AG04450 (cell line): ENCODE results near the gene AK5. TPM values are rescaled to one million over a fixed set of nuclear protein-coding genes. Genes with fewer than 3 reads are reported as not detected.

Experiments
- CTCF ChIA-PET: fragments of 300-600, 350-600 bp; formaldehyde crosslinking; extraction: SDS; loops from one replicate; lab custom pipeline; 2022; ENCODE audit warnings: antibody characterized with exemption, inconsistent platforms; lab: Charles Lee
- POLR2A ChIA-PET: fragments of 350-600 bp; formaldehyde crosslinking; extraction: SDS; loops from one replicate; lab custom pipeline; 2021; ENCODE audit warnings: antibody characterized with exemption, inconsistent platforms; lab: Yijun Ruan, JAX
- DNase-seq: peaks from one replicate; pipeline ENCODE4 v3.0.0-alpha.2; 2011; ENCODE audit warnings: low read depth, low spot score
- H3K27ac ChIP-seq: one replicate; pipeline ENCODE4 v1.5.1; 2012; ENCODE audit warnings: low read depth, low read length, control low read depth
- H3K27me3 ChIP-seq: one replicate; pipeline ENCODE4 v1.6.0; 2012; ENCODE audit warnings: low read length; ENCODE audit not compliant: control insufficient read depth, insufficient read depth
- H3K4me3 ChIP-seq: 2 replicates; pipeline ENCODE4 v1.5.1; 2011; ENCODE audit warnings: mild to moderate bottlenecking, low read depth, low read length, control low read depth
- H3K9me3 ChIP-seq: 2 replicates; pipeline ENCODE4 v1.5.1; 2012; ENCODE audit warnings: low read length; ENCODE audit not compliant: control insufficient read depth, insufficient read depth
- CTCF ChIP-seq: IDR thresholded peaks from 2 replicates; pipeline ENCODE4 v1.5.1; 2011; ENCODE audit warnings: low read depth, low read length, control low read depth, inconsistent platforms
- polyA plus RNA-seq: library from polyadenylated mRNA; depleted of rRNA; stranded (reverse); fragments of >200 nt; gene quantifications from 2 replicates; pipeline ENCODE4 v1.2.3, GENCODE V29; 2011

Gene AK5
- polyA plus RNA-seq, 1 experiment, result 45.1 TPM

GRCh38 chr1:77370583-77371306 lies 88.9 kb downstream of the AK5 start:
- no peak for TF ChIP-seq CTCF
- DNase-seq, result peak; percentile 96
- Histone ChIP-seq H3K9me3 (no peaks in the 10 kb centered on the region), H3K27ac (peak overlapping the region; percentile 95), H3K27me3 (no peaks in the 10 kb centered on the region), H3K4me3 (peak overlapping the region; percentile 10; the same call in 1 of the 2 replicates)
- POLR2A ChIA-PET, result interaction anchor here (0.6 to 2.2 kb wide), 11 partner anchors 12 to 169 kb away, joined by 3 to 13 read pairs (median 3); partner anchors contain the start of genes AK5 and PIGK
- CTCF ChIA-PET, result interaction anchor here (0.8 kb wide), 1 partner anchor 271 kb away, joined by 3 read pairs; no protein-coding TSS in a partner anchor

- CTCF ChIA-PET, result no interaction called here
- Histone ChIP-seq H3K27me3 (no peaks in the 10 kb centered on the region), H3K9me3 (no peaks in the 10 kb centered on the region), H3K27ac (peak overlapping the region; percentile 77), H3K4me3 (no peak overlapping the region)
- TF ChIP-seq CTCF, result no peak
- DNase-seq, result no peak
- POLR2A ChIA-PET, result interaction anchor here (0.6 to 2.2 kb wide), 7 partner anchors 17 to 165 kb away, joined by 3 to 13 read pairs (median 3); partner anchors contain the start of gene PIGK
Measured at GRCh38 chr1:77371396-77371795, 89.6 kb downstream of the AK5 start.

GRCh38 chr1:77373702-77374101 lies 91.9 kb downstream of the AK5 start:
- no peak overlapping the region for H3K27ac ChIP-seq
- ChIA-PET CTCF (no interaction called here), POLR2A (no interaction called here)
- no peaks in the 10 kb centered on the region for H3K9me3 ChIP-seq
- no peaks in the 10 kb centered on the region for H3K27me3 ChIP-seq
- H3K4me3 ChIP-seq, result no peak overlapping the region
- no peak for DNase-seq
- no peak for TF ChIP-seq CTCF

GRCh38 chr1:77375541-77375940 lies 93.7 kb downstream of the AK5 start:
- Histone ChIP-seq H3K9me3 (no peaks in the 10 kb centered on the region), H3K4me3 (no peak overlapping the region), H3K27me3 (no peaks in the 10 kb centered on the region), H3K27ac (no peak overlapping the region)
- ChIA-PET CTCF (interaction anchor here (0.8 kb wide), 1 partner anchor 124 kb away, joined by 3 read pairs; no protein-coding TSS in a partner anchor), POLR2A (no interaction called here)
- no peak for TF ChIP-seq CTCF
- DNase-seq, result no peak

GRCh38 chr1:77375990-77376389 lies 94.2 kb downstream of the AK5 start:
- TF ChIP-seq CTCF, result no peak
- Histone ChIP-seq H3K27me3 (no peaks in the 10 kb centered on the region), H3K9me3 (no peaks in the 10 kb centered on the region), H3K27ac (no peak overlapping the region), H3K4me3 (no peak overlapping the region)
- no peak for DNase-seq
- CTCF ChIA-PET, result no interaction called here
- POLR2A ChIA-PET, result no interaction called here
